HepG2 (cell line): Measurements from ENCODE around the gene ARHGAP25. TPM values are rescaled to one million over a fixed set of nuclear protein-coding genes. Genes with fewer than 3 reads are reported as not detected.

Experiments
- ARHGAP35 ChIP-seq: sonication (generic); formaldehyde crosslinking; IDR thresholded peaks from 2 replicates; pipeline ENCODE4 v1.9.0; 2022; ENCODE audit warnings: mild to moderate bottlenecking, inconsistent platforms, moderate library complexity, missing genetic modification reagents, borderline replicate concordance
- BORCS8-MEF2B ChIP-seq: sonication (generic); formaldehyde crosslinking; IDR thresholded peaks from 2 replicates; pipeline ENCODE4 v1.8.0; 2022; ENCODE audit warnings: mild to moderate bottlenecking, missing genetic modification reagents
- CBX5 ChIP-seq: sonication (generic); formaldehyde crosslinking; IDR thresholded peaks from 2 replicates; pipeline ENCODE4 v1.4.0; 2020; ENCODE audit warnings: missing genetic modification reagents, borderline replicate concordance
- CCDC6 ChIP-seq: sonication (generic); formaldehyde crosslinking; IDR thresholded peaks from 2 replicates; pipeline ENCODE4 v1.8.1; 2022; ENCODE audit warnings: mild to moderate bottlenecking, missing genetic modification reagents, moderate library complexity
- CHD2 ChIP-seq: IDR thresholded peaks from 2 replicates; pipeline ENCODE4 v1.6.1; 2011; ENCODE audit warnings: low read depth, low read length, improper control_type of control experiment
- DRAP1 ChIP-seq: IDR thresholded peaks from 2 replicates; pipeline ENCODE4 v1.6.1; 2016; ENCODE audit warnings: missing genetic modification reagents, missing compliant biosample characterization
- FOXA3 ChIP-seq: IDR thresholded peaks from 2 replicates; pipeline ENCODE4 v1.6.1; 2016; ENCODE audit warnings: missing genetic modification reagents, missing compliant biosample characterization
- FOXK1 ChIP-seq: sonication (generic); formaldehyde crosslinking; IDR thresholded peaks from 2 replicates; pipeline ENCODE4 v1.4.0; 2020; ENCODE audit warnings: low read depth, missing genetic modification reagents, borderline replicate concordance
- MEIS2 ChIP-seq: sonication (generic); formaldehyde crosslinking; IDR thresholded peaks from 2 replicates; pipeline ENCODE4 v1.9.0; 2021; ENCODE audit warnings: mild to moderate bottlenecking, missing genetic modification reagents
- NFKB2 ChIP-seq: sonication (generic); formaldehyde crosslinking; IDR thresholded peaks from 2 replicates; pipeline ENCODE4 v1.4.0; 2020; ENCODE audit warnings: missing genetic modification reagents, borderline replicate concordance
- NFYB ChIP-seq: sonication (generic); formaldehyde crosslinking; IDR thresholded peaks from 2 replicates; pipeline ENCODE4 v1.4.0; 2020; ENCODE audit warnings: missing genetic modification reagents
- NKX3-1 ChIP-seq: sonication (generic); formaldehyde crosslinking; IDR thresholded peaks from 2 replicates; pipeline ENCODE4 v1.5.0; 2020; ENCODE audit warnings: missing genetic modification reagents
- PAF1 ChIP-seq: IDR thresholded peaks from 2 replicates; pipeline ENCODE4 v1.6.1; 2016; ENCODE audit warnings: missing genetic modification reagents, missing compliant biosample characterization
- PHB2 ChIP-seq: fragments of 450-650 bp; IDR thresholded peaks from 2 replicates; pipeline ENCODE4 v1.6.1; 2018; ENCODE audit not compliant: partially characterized antibody
- PLSCR1 ChIP-seq: sonication (generic); formaldehyde crosslinking; IDR thresholded peaks from 2 replicates; pipeline ENCODE4 v1.5.0; 2020; ENCODE audit warnings: missing genetic modification reagents, mild to moderate bottlenecking, borderline replicate concordance
- RBM39 ChIP-seq: fragments of 200-400 bp; formaldehyde crosslinking; IDR thresholded peaks from one replicate; pipeline ENCODE4 v1.6.1; 2018; ENCODE audit warnings: antibody characterized with exemption, mild to moderate bottlenecking, low read depth, low read length; ENCODE audit not compliant: poor library complexity, severe bottlenecking
- SMC3 ChIP-seq: IDR thresholded peaks from 2 replicates; pipeline ENCODE4 v1.6.1; 2011; ENCODE audit warnings: low read length, improper control_type of control experiment
- SRSF4 ChIP-seq: fragments of 200-400 bp; formaldehyde crosslinking; IDR thresholded peaks from one replicate; pipeline ENCODE4 v1.6.1; 2018; ENCODE audit warnings: mild to moderate bottlenecking, low read depth, low read length, moderate library complexity; ENCODE audit not compliant: poor library complexity, severe bottlenecking
- TAF15 ChIP-seq: fragments of 200-400 bp; formaldehyde crosslinking; IDR thresholded peaks from one replicate; pipeline ENCODE4 v1.6.1; 2018; ENCODE audit warnings: mild to moderate bottlenecking, low read depth, low read length; ENCODE audit not compliant: poor library complexity, severe bottlenecking
- TCF7L2 ChIP-seq: IDR thresholded peaks from 2 replicates; pipeline ENCODE4 v1.6.1; 2011; ENCODE audit warnings: mild to moderate bottlenecking, low read depth, low read length, moderate library complexity
- ZBTB1 ChIP-seq: sonication (generic); formaldehyde crosslinking; IDR thresholded peaks from 2 replicates; pipeline ENCODE4 v1.4.0; 2020; ENCODE audit warnings: missing genetic modification reagents, borderline replicate concordance
- ZBTB21 ChIP-seq: sonication (generic); formaldehyde crosslinking; IDR thresholded peaks from 2 replicates; pipeline ENCODE4 v1.4.0; 2020; ENCODE audit warnings: missing genetic modification reagents
- ZBTB7A ChIP-seq: sonication (generic); formaldehyde crosslinking; IDR thresholded peaks from 2 replicates; pipeline ENCODE4 v1.8.0; 2022; ENCODE audit warnings: mild to moderate bottlenecking, missing genetic modification reagents
- ZMYM2 ChIP-seq: sonication (generic); formaldehyde crosslinking; IDR thresholded peaks from 2 replicates; pipeline ENCODE4 v1.8.0; 2022; ENCODE audit warnings: mild to moderate bottlenecking, missing genetic modification reagents
- ZNF12 ChIP-seq: sonication (generic); formaldehyde crosslinking; IDR thresholded peaks from 2 replicates; pipeline ENCODE4 v1.5.0; 2020; ENCODE audit warnings: missing genetic modification reagents
- ZNF207 ChIP-seq: fragments of 450-650 bp; IDR thresholded peaks from 2 replicates; pipeline ENCODE4 v1.6.1; 2016; ENCODE audit warnings: antibody characterized with exemption, borderline replicate concordance
- ZNF333 ChIP-seq: sonication (generic); formaldehyde crosslinking; IDR thresholded peaks from 2 replicates; pipeline ENCODE4 v1.4.0; 2020; ENCODE audit warnings: mild to moderate bottlenecking, missing genetic modification reagents, borderline replicate concordance
- ZNF362 ChIP-seq: sonication (generic); formaldehyde crosslinking; IDR thresholded peaks from 2 replicates; pipeline ENCODE4 v1.4.0; 2020; ENCODE audit warnings: missing genetic modification reagents, mild to moderate bottlenecking, borderline replicate concordance
- ZNF446 ChIP-seq: sonication (generic); formaldehyde crosslinking; IDR thresholded peaks from 2 replicates; pipeline ENCODE4 v1.5.0; 2020; ENCODE audit warnings: mild to moderate bottlenecking, missing genetic modification reagents
- ZNF468 ChIP-seq: sonication (generic); formaldehyde crosslinking; IDR thresholded peaks from 2 replicates; pipeline ENCODE4 v1.8.0; 2022; ENCODE audit warnings: mild to moderate bottlenecking, moderate library complexity, missing genetic modification reagents
- ZNF570 ChIP-seq: sonication (generic); formaldehyde crosslinking; IDR thresholded peaks from 2 replicates; pipeline ENCODE4 v1.4.0; 2020; ENCODE audit warnings: mild to moderate bottlenecking, missing genetic modification reagents, borderline replicate concordance
- ZSCAN12 ChIP-seq: sonication (generic); formaldehyde crosslinking; IDR thresholded peaks from 2 replicates; pipeline ENCODE4 v1.9.0; 2021; ENCODE audit warnings: mild to moderate bottlenecking, missing genetic modification reagents
- polyA plus RNA-seq, 8 experiments: library from polyadenylated mRNA; depleted of rRNA in 3 of 8; stranded (reverse) in 7 of 8; unstranded in 1 of 8; fragments of >200 nt; fragmentation: Illumina TruSeq in 4 of 8; extraction: Trizol in 4 of 8; gene quantifications; 2 replicates each; pipeline versions ENCODE4 v1.2.1 to v1.2.3, GENCODE V29; 2011 to 2016; ENCODE audit warnings: low read depth in 4 of 8, missing spikeins in 1 of 8, mixed read lengths in 1 of 8; ENCODE audit not compliant: insufficient read depth in 1 of 8
- total RNA-seq, 5 experiments: library from RNA; depleted of rRNA; stranded (reverse); fragments of >200 nt; fragmentation: Illumina TruSeq; extraction: Trizol; gene quantifications; 2 replicates each; pipeline ENCODE4 v1.2.3, GENCODE V29; 2016; ENCODE audit warnings: low read depth in 1 of 5

The ARHGAP25 gene
- total and polyA plus RNA-seq, 2 of the 13 experiments (the other 11 are each of a cell fraction or from before 2014, with no cell fraction given) = not detected

- no peak for TF ChIP-seq PHB2
- TF ChIP-seq ZNF207 = no peak
- no peak for TF ChIP-seq ZBTB21 (CRISPR knock-in tag)
- no peak for TF ChIP-seq MEIS2 (CRISPR knock-in tag)
- no peak for TF ChIP-seq DRAP1
- no peak for TF ChIP-seq PLSCR1 (CRISPR knock-in tag)
- no peak for TF ChIP-seq ZMYM2 (CRISPR knock-in tag)
- TF ChIP-seq CHD2 = no peak
- TF ChIP-seq ZBTB7A (CRISPR knock-in tag) = no peak
- 0 out of 2 replicates have a peak, but pooled peaks have one; percentile 7 for TF ChIP-seq FOXA3 (CRISPR knock-in tag)
- no peak for TF ChIP-seq CCDC6 (CRISPR knock-in tag)
- TF ChIP-seq SMC3 = peak; percentile 96
- peak; percentile 33; the same call in 1 of the 2 replicates for TF ChIP-seq NFYB
- no peak for TF ChIP-seq ZNF362 (CRISPR knock-in tag)
- no peak for TF ChIP-seq ZNF468 (CRISPR knock-in tag)
- no peak for TF ChIP-seq NFKB2 (CRISPR knock-in tag)
- TF ChIP-seq NKX3-1 (CRISPR knock-in tag) = no peak
- TF ChIP-seq ZBTB1 (CRISPR knock-in tag) = no peak
- no peak for TF ChIP-seq CBX5 (CRISPR knock-in tag)
- TF ChIP-seq TCF7L2 = no peak
- TF ChIP-seq RBM39 = no peak
- TF ChIP-seq ZNF570 = no peak
- no peak; the same call in 1 of the 2 replicates for TF ChIP-seq FOXK1 (CRISPR knock-in tag)
- TF ChIP-seq ARHGAP35 (CRISPR knock-in tag) = no peak
- no peak for TF ChIP-seq ZNF446 (CRISPR knock-in tag)
- no peak for TF ChIP-seq ZNF333 (CRISPR knock-in tag)
- TF ChIP-seq TAF15 = no peak
- peak; percentile 57 for TF ChIP-seq BORCS8-MEF2B (CRISPR knock-in tag)
- no peak for TF ChIP-seq PAF1
- TF ChIP-seq ZSCAN12 = no peak
- no peak for TF ChIP-seq ZNF12
- no peak for TF ChIP-seq SRSF4
These were observed 19.1 kb upstream of the ARHGAP25 start (continued) for GRCh38 chr2:68715353-68716041.
